OCI-M2 (cell line): ENCODE measurements around the gene CDKAL1.

Source experiments
- DNase-seq: peaks from one replicate; lab custom pipeline; 2025; ENCODE audit not compliant: unreplicated experiment; lab: John Stamatoyannopoulos, UW

The CDKAL1 gene

GRCh38 chr6:21123507-21124436, 589.5 kb downstream of the CDKAL1 start:
- DNase-seq = no peak

GRCh38 chr6:21128601-21129000, 594.3 kb downstream of the CDKAL1 start:
- DNase-seq = no peak

DNA sequence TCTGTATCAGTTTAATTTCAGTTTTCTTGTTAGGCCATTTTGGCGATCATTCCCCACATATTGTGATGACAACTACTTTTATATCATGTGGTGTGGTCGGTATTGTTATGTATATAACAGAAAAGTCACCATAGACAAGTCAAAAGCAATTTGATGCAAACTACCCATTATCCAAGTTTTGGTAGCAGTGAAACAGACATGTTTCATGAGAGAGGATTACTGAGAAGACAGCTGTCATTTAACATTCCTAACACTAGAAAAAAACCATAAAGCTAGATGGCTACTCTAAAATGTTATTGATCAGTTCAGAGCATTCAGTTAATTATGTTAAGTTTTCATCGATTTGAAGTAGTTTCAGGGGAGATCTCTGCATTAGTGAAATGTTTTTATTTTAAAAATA, 597.1 kb downstream of the CDKAL1 start:
- no peak for DNase-seq

DNA sequence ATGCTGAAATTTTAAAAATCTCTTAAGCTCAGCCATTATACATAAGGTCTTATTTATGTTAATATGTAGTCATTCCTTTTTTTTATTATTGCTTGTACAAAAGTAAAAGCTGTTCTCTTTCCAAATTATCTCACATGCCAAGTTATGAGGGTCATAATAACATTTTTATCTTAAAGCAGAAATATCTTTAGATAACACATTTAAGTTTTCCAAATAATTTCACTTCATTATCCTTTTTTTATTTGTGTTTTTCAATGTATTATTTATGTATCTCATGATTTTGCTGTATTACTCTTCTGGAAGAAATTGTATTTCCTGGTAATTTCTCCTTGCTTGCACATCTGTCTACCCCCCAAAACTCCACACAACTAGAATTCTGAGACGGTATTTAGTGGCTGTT, 598.2 kb downstream of the CDKAL1 start:
- DNase-seq = no peak

DNA sequence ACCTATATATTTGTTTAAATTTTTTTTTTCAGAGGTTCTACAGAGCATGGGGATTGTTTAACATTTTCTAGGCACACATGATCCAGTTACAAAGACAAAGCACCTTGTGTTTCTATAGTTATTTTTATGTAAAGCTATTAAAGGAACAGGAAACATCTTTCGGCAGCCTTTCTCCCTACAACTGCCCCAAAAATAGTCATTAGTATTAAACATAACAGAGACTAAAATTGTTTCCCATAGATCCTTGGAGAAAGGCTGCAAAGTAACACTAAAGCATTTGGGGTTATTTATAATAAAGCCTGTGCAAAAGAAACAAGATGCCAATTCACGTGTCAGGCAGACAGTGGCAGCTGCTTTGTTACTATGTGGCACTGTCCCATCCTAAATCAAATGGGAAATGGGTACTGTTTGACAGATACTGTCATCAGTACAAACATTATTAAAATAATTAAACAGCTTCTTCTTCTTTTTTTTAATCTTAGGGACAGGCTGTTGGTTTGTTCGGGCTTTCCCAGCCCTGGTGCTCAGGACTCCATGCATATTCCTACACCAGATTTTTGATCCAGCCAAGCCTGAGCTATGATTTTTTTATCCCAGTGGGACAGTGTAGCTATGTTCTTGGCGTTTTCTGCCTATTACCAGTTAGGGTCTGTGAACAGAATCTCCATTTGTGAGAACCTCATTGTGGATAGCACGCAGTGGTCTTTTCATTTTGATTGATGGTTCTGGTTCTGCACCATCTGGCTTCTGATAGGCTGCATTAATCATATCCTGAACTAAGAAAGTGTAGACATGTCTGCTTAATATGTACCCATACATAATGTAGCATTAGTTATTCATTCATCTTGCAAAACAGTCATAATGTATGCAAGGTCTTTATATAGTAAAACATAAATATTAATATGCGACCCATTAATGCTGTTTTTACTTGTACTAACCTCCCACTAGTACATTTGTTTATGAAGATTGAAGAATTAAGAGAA, 598.9 kb downstream of the CDKAL1 start:
- DNase-seq = no peak

- DNase-seq = no peak
Measured at GRCh38 chr6:21133901-21134300, 599.6 kb downstream of the CDKAL1 start.

- DNase-seq = no peak
Measured at GRCh38 chr6:21134356-21134755, 600.1 kb downstream of the CDKAL1 start.

DNA sequence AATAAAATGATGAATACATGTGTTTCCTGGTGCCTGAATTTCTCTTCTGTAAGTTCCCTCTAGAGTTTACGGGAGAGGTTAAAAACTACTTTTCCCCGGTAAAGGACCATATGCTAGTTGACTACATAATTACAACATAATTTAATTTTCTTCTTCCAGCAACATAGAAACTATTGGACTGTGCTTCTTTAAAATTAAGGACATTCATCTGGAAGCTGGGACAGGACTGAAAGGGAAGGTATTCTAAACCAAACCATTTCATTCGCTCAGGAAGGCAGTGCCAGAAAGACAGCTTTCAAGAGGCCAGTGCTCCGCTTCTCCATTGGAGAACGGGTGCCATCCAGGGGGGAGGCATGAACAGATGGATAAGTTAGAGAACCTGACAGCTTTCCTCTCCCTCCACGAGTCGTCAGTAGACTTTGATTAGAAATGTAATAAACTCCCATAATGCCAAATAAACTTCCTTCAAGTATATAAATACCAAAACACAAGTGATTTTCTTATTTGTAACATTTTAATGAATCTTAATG, 601.3 kb downstream of the CDKAL1 start:
- no peak for DNase-seq

DNA sequence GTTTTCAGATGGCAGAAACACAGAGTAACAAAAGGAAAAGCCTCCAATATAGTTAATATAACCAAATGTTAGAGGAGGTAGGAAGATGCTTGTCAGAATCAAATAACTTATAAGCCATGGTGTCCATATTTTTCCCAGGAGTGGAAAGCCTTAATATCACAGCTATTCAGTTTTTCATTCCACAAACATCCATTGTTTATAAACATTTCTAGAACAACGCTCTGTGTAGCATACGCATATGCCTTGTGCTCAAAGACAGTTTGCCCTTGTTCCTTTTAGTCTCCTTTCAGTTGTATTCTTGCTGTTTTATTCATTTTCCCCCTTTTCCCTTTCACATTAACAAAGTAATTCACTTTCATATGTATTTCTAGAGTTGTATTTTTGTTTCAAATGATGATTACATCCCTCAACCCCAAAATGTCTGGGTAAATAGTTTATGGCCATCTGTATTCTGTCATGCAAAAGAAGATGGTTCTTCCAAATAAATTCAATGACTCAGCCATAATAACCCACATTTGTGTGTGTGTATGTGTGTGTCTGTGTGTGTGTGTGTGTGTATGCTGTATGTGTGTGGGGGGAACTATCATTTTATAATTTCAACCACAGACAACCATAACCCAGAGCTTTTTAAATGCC, 603.6 kb downstream of the CDKAL1 start:
- no peak for DNase-seq

- DNase-seq = no peak
Measured at GRCh38 chr6:21138336-21139069, 604.2 kb downstream of the CDKAL1 start.

DNA sequence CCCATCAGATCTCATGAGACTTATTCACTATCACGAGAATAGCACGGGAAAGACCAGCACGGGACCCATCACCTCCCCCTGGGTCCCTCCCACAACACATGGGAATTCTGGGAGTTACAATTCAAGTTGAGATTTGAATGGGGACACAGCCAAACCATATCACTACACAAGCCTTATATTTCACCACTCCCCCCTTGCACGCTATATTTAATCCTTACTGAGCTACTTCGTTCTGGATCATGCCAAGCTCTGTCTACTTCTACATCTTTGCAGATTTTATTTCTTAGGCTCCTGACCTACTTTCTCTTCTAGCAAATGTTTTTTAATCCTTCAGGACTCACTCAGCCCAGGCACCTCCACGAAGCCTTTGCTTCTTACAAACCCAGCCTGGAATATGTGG, 606.7 kb downstream of the CDKAL1 start:
- no peak for DNase-seq

DNA sequence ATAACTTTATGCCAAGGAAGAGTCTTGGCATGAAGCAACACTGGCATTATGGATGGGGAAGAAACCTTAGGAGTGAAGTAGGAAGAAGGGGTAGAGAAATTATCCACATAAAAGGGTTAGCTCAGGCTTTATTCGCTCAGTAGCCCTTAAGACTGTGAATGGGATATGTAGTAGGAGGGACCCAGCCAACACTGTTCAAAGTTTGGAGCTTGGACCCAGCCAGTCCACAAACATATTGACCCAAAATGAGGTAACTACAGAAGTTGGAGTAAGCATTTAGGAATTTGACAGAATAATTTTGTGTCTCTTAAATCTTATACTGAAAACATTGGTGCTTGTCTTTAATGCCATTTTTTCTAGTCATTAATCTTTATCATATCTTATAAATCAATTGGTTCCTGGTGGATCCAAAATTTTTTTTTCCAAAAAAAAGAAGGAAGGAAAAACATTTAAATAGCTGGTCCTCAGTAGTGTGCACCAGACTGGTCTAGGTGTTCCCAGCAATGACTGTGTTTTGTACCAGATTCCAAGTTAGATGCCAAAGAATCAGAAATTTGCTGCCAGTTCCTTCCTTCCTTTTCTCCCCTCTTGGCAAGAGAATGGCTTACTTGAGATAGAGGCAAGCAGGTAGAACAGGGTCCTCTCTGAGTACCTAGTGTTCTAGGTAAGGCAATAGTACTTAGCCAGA, 607.5 kb downstream of the CDKAL1 start:
- DNase-seq = no peak

DNA sequence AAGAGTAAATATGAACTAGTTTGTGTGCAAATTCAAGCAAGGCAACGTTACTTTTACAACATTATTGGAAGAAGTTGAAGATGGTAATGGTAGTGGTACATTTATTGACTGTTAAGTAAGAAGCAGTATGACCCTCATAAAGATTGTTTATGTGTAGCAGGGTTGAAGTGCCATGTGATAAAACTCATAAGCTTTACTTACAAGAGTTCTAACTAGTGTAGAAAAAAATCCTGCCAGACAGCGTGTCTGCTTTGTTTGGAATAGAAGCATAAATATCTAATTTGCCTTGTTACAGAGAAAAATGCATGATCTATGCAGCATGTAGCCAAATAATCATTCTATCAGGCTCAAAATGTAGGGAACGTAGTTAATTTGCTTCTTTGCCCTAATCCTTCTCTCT, 608.5 kb downstream of the CDKAL1 start:
- DNase-seq = no peak

DNA sequence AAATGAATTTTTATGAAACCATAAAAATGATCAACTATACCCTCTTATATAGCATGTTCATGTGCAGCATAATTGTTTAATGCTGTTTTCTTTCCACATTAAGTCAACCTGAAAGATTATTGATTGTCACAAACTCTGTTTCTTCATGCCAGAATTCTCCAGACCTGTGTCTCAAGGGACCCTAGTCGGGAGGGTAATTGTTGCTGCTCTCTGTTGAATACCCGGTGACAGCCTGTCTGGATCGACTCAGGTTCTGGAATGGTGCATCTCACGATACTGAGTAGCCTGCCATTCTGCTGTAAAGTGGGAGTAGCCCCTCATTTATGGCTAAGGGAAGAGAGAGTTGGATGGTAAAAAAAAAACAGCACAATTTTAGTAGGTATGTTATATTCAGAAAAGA, 609.4 kb downstream of the CDKAL1 start:
- no peak for DNase-seq

DNA sequence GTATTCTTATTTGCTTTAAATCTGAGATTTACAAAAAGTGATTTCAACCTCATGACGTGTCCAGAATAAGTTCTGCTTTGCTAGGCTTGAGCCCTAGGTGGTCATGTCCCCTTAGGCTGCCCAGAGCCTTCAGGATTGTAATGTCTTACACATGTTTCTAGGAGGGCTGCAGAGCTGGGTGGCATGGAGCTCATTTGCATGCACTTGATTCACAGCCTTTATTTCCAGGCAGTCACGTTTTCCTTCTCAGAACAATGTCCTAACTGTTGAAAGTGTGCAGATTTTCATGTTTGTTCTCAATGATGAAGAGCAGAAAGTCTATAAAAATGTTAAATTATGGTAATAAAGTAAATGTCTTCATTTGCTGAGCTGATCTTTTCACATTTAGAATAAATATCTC, 610.7 kb downstream of the CDKAL1 start:
- no peak for DNase-seq

DNA sequence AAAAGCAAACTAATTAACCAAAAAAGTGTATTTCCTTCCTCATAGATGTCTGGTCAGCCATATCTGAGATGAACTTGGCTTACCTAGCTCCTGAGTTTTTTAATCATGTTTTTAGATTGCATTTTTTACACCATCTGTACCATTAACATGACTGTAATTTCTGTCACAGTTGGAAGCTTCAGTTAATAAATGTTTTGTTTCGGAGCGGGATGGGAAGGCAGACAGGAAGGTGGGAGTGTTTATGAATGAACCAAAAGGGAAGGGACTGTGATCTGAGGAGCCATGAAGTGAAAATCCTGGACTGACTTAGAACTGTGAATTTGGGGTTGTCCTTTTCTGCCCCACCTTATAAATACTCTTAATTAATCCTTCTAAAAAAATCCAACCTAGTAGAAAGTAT, 613.7 kb downstream of the CDKAL1 start:
- DNase-seq = no peak

DNA sequence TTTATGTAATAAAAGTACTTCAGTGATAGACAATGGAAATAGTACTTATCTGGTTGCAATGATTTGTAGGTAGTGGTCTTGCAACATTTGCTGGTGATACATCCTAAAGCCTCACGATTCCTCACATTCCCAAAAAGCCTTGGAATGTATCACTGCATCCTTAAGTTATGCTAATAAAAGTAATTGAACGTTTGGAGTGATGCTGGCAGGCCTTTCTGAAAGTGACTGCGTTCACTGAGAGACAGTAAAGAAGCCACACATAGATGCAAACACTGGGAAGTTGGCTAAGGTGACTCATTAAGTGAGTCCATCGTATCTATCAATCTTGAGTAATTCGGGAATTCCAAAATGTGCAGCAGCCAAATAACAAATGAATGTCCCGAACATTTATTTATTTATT, 615.2 kb downstream of the CDKAL1 start:
- no peak for DNase-seq

- no peak for DNase-seq
Measured at GRCh38 chr6:21150667-21151066, 616.4 kb downstream of the CDKAL1 start.

- DNase-seq = no peak
Measured at GRCh38 chr6:21151119-21151518, 616.9 kb downstream of the CDKAL1 start.

DNA sequence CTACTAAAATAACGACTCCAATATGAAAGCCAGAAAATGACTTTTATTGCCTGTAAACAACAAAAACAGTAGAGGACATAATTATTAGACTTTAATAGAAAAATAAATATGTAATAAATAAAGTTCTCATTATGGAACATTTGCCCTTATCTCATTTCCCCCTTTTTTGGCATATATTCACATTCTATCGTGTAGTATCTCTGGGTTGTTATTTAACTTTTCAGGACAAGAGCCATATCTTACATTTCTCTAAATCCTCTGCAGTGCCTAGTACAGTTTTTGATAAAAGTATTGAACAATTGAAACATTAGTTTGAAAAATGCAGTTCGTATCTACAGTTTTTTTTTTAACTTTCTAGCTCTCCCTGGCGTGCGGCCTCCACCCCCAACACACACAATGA, 617.3 kb downstream of the CDKAL1 start:
- DNase-seq = no peak
